Neural progenitor cell (in vitro differentiated cells): ENCODE data around the gene WWTR1. TPM values are rescaled to one million over a fixed set of nuclear protein-coding genes. Genes with fewer than 3 reads are reported as not detected.

ENCODE experiments used
- DNase-seq: peaks from one replicate; pipeline ENCODE4 v3.0.0-alpha.2; 2016; ENCODE audit warnings: low spot score
- H2AFZ ChIP-seq: fragments of 200-600 bp; sonication (generic); replicated peaks from 2 replicates; pipeline ENCODE4 v1.6.1; 2016; ENCODE audit warnings: antibody characterized with exemption
- H3F3A ChIP-seq: fragments of 200-600 bp; sonication (generic); 2 replicates; pipeline ENCODE4 v1.6.1; 2016; ENCODE audit warnings: antibody characterized with exemption, low read depth
- H3K27ac ChIP-seq: fragments of 200-600 bp; sonication (generic); 2 replicates; pipeline ENCODE4 v1.5.1; 2016; ENCODE audit warnings: mild to moderate bottlenecking
- H3K27me3 ChIP-seq: fragments of 200-600 bp; sonication (generic); 2 replicates; pipeline ENCODE4 v1.6.1; 2016; ENCODE audit warnings: mild to moderate bottlenecking, moderate library complexity
- H3K36me3 ChIP-seq: fragments of 200-600 bp; sonication (generic); 2 replicates; pipeline ENCODE4 v1.5.1; 2016
- H3K4me1 ChIP-seq: fragments of 200-600 bp; sonication (generic); 2 replicates; pipeline ENCODE4 v1.6.1; 2016; ENCODE audit warnings: mixed run types
- H3K4me2 ChIP-seq: fragments of 200-600 bp; sonication (generic); 2 replicates; pipeline ENCODE4 v1.6.1; 2016
- H3K4me3 ChIP-seq: fragments of 200-600 bp; sonication (generic); 2 replicates; pipeline ENCODE4 v1.5.1; 2016
- H3K79me2 ChIP-seq: fragments of 200-600 bp; sonication (generic); 2 replicates; pipeline ENCODE4 v1.6.1; 2016; ENCODE audit warnings: low read depth
- H3K9ac ChIP-seq: fragments of 200-600 bp; sonication (generic); 2 replicates; pipeline ENCODE4 v1.6.1; 2016
- H3K9me3 ChIP-seq: fragments of 200-600 bp; sonication (generic); 2 replicates; pipeline ENCODE4 v1.5.1; 2016; ENCODE audit warnings: low read depth
- H4K20me1 ChIP-seq: fragments of 200-600 bp; sonication (generic); 2 replicates; pipeline ENCODE4 v1.6.1; 2016; ENCODE audit warnings: low read depth
- H3K27ac Mint-ChIP-seq: 3 replicates; pipeline ENCODE4 v1.8.0; 2021; ENCODE audit warnings: mixed read lengths
- H3K27me3 Mint-ChIP-seq: 2 replicates; pipeline ENCODE4 v1.8.0; 2022; ENCODE audit warnings: low read depth, mild to moderate bottlenecking, inconsistent platforms, moderate library complexity, mixed read lengths; ENCODE audit not compliant: insufficient read depth
- H3K36me3 Mint-ChIP-seq: 3 replicates; pipeline ENCODE4 v1.8.0; 2021; ENCODE audit warnings: mixed read lengths
- H3K4me1 Mint-ChIP-seq: 3 replicates; pipeline ENCODE4 v1.8.0; 2021; ENCODE audit warnings: mixed read lengths
- H3K4me3 Mint-ChIP-seq: 3 replicates; pipeline ENCODE4 v1.8.0; 2021; ENCODE audit warnings: mild to moderate bottlenecking, moderate library complexity, mixed read lengths
- H3K9me3 Mint-ChIP-seq: 3 replicates; pipeline ENCODE4 v1.8.0; 2020; ENCODE audit warnings: mixed read lengths
- CTCF ChIP-seq: fragments of 200-600 bp; sonication (generic); IDR thresholded peaks from 2 replicates; pipeline ENCODE4 v1.5.1; 2017; ENCODE audit warnings: antibody characterized with exemption, mild to moderate bottlenecking
- EZH2 ChIP-seq: fragments of 200-600 bp; sonication (generic); IDR thresholded peaks from 2 replicates; pipeline ENCODE4 v1.6.1; 2017; ENCODE audit warnings: antibody characterized with exemption, mild to moderate bottlenecking, moderate library complexity
- EZH2phosphoT487 ChIP-seq: fragments of 200-600 bp; sonication (generic); IDR thresholded peaks from 2 replicates; pipeline ENCODE4 v1.6.1; 2017; ENCODE audit warnings: antibody characterized with exemption
- total RNA-seq: library from RNA; depleted of rRNA; stranded (reverse); fragments of >200 nt; gene quantifications from 2 replicates; pipeline ENCODE4 v1.2.3, GENCODE V29; 2015; ENCODE audit warnings: low replicate concordance

WWTR1 gene
- total RNA-seq, 1 donor from 2014 or later = 13.9 TPM

- Histone ChIP-seq H4K20me1 (no peaks in the 10 kb centered on the region), H3F3A (no peaks in the 10 kb centered on the region), H3K4me3 (no peak overlapping the region), H3K36me3 (no peaks in the 10 kb centered on the region), H3K4me2 (no peak overlapping the region), H3K9ac (no peak overlapping the region), H3K27ac (no peak overlapping the region), H3K27me3 (no peaks in the 10 kb centered on the region), H3K9me3 (no peaks in the 10 kb centered on the region), H3K79me2 (no peaks in the 10 kb centered on the region), H3K4me1 (no peaks in the 10 kb centered on the region), H2AFZ (no peak overlapping the region)
- no peaks in the 10 kb centered on the region for H3K36me3 Mint-ChIP-seq
- H3K4me1 Mint-ChIP-seq = peaks cover 6% of the 10 kb centered on the region
- no peak overlapping the region for H3K4me3 Mint-ChIP-seq
- H3K27ac Mint-ChIP-seq = no peak overlapping the region
- no peak for TF ChIP-seq CTCF
- TF ChIP-seq EZH2phosphoT487 = no peak
- no peak for TF ChIP-seq EZH2
- H3K27me3 Mint-ChIP-seq = no peaks in the 10 kb centered on the region
- no peak for DNase-seq
- H3K9me3 Mint-ChIP-seq = peaks cover 12% of the 10 kb centered on the region
Measured at GRCh38 chr3:149703466-149703865, 45.6 kb upstream of the WWTR1 start.

GRCh38 chr3:149702691-149703441, 45.0 kb upstream of the WWTR1 start:
- no peak overlapping the region for H3K4me3 ChIP-seq
- no peaks in the 10 kb centered on the region for H3F3A ChIP-seq
- no peaks in the 10 kb centered on the region for H3K4me1 ChIP-seq
- no peak for DNase-seq
- H3K4me1 Mint-ChIP-seq = peaks cover 6% of the 10 kb centered on the region
- no peaks in the 10 kb centered on the region for H3K9me3 ChIP-seq
- H3K9me3 Mint-ChIP-seq = peaks cover 18% of the 10 kb centered on the region
- no peak overlapping the region for H3K9ac ChIP-seq
- H3K27me3 ChIP-seq = no peaks in the 10 kb centered on the region
- no peaks in the 10 kb centered on the region for H3K79me2 ChIP-seq
- H3K27me3 Mint-ChIP-seq = no peaks in the 10 kb centered on the region
- no peak overlapping the region for H3K4me3 Mint-ChIP-seq
- no peak overlapping the region for H3K27ac Mint-ChIP-seq
- TF ChIP-seq CTCF = no peak
- TF ChIP-seq EZH2phosphoT487 = no peak
- TF ChIP-seq EZH2 = no peak
- no peak overlapping the region for H2AFZ ChIP-seq
- no peak overlapping the region for H3K4me2 ChIP-seq
- no peak overlapping the region for H3K27ac ChIP-seq
- no peaks in the 10 kb centered on the region for H3K36me3 ChIP-seq
- H4K20me1 ChIP-seq = no peaks in the 10 kb centered on the region
- H3K36me3 Mint-ChIP-seq = no peaks in the 10 kb centered on the region

- Histone ChIP-seq H3K27me3 (no peaks in the 10 kb centered on the region), H3K79me2 (no peaks in the 10 kb centered on the region), H3K27ac (no peak overlapping the region), H3F3A (no peaks in the 10 kb centered on the region), H2AFZ (no peak overlapping the region), H3K4me2 (no peak overlapping the region), H3K9ac (no peak overlapping the region), H4K20me1 (no peaks in the 10 kb centered on the region), H3K4me1 (no peaks in the 10 kb centered on the region), H3K4me3 (no peak overlapping the region), H3K36me3 (no peaks in the 10 kb centered on the region), H3K9me3 (no peaks in the 10 kb centered on the region)
- Mint-ChIP-seq H3K9me3 (peaks cover 25% of the 10 kb centered on the region), H3K4me1 (peaks cover 1% of the 10 kb centered on the region), H3K4me3 (no peak overlapping the region), H3K27ac (no peak overlapping the region), H3K36me3 (peaks cover 4% of the 10 kb centered on the region), H3K27me3 (no peaks in the 10 kb centered on the region)
- TF ChIP-seq EZH2phosphoT487 (no peak), EZH2 (no peak), CTCF (no peak)
- DNase-seq = no peak
Measured at GRCh38 chr3:149701977-149702350, 44.1 kb upstream of the WWTR1 start.
